Thymus (tissue), 11 donors: ENCODE results near the gene FOS. TPM values are rescaled to one million over a fixed set of nuclear protein-coding genes. Genes with fewer than 3 reads are reported as not detected.
"Not testable (repeated sequence)": the region's sequence is repeated elsewhere in the genome, so short reads cannot be mapped to it uniquely, and the experiment has no call there.

Experiments
- DNase-seq, 9 donors: peaks; one replicate each; pipeline ENCODE4 v3.0.0-alpha.2; 2013; ENCODE audit warnings: low spot score in 9 of 9, low read depth in 6 of 9, missing footprints in 1 of 9
- H3K27ac ChIP-seq, 2 donors: one replicate each; pipeline ENCODE4 v1.5.1; 2013; ENCODE audit warnings: control low read depth in 1 of 2, low read depth in 1 of 2, low read length in 1 of 2, mild to moderate bottlenecking in 1 of 2, moderate library complexity in 1 of 2
- H3K27me3 ChIP-seq, 2 donors: one replicate each; pipeline ENCODE4 v1.5.1; 2013; ENCODE audit warnings: low read length in 1 of 2; ENCODE audit not compliant: control insufficient read depth in 2 of 2, insufficient read depth in 1 of 2
- H3K36me3 ChIP-seq, 2 donors: one replicate each; pipeline ENCODE4 v1.5.1; 2013; ENCODE audit warnings: low read length in 1 of 2, mild to moderate bottlenecking in 1 of 2, moderate library complexity in 1 of 2; ENCODE audit not compliant: control insufficient read depth in 2 of 2, insufficient read depth in 2 of 2
- H3K4me1 ChIP-seq, 2 donors: one replicate each; pipeline ENCODE4 v1.5.1; 2013; ENCODE audit warnings: low read length in 2 of 2; ENCODE audit not compliant: control insufficient read depth in 2 of 2, insufficient read depth in 2 of 2
- H3K4me3 ChIP-seq, 2 donors: one replicate each; pipeline ENCODE4 v1.5.1; 2013; ENCODE audit warnings: low read length in 2 of 2, control low read depth in 1 of 2, mild to moderate bottlenecking in 1 of 2
- H3K9me3 ChIP-seq, 2 donors: one replicate each; pipeline ENCODE4 v1.5.1; 2013; ENCODE audit warnings: low read length in 1 of 2, mild to moderate bottlenecking in 1 of 2; ENCODE audit not compliant: control insufficient read depth in 2 of 2, insufficient read depth in 1 of 2
- WGBS: extraction: QIAGEN DNeasy Blood & Tissue Kit; methylation state at CpG from one replicate; pipeline ENCODE4 v1.1.7; 2013; 5-methylcytosine and 5-hydroxymethylcytosine counted together
- polyA plus RNA-seq: library from polyadenylated mRNA; stranded (reverse); fragments of 200-250 nt; gene quantifications from one replicate; pipeline ENCODE4 v1.2.3, GENCODE V29; 2013
- total RNA-seq: library from RNA; stranded (reverse); fragments of 120-200 nt; gene quantifications from one replicate; pipeline ENCODE4 v1.2.4, GENCODE V29; 2013
- donor health status: healthy.

FOS gene
- total and polyA plus RNA-seq, 2 donors, result 143 to 253 TPM

- 83% methylated on average over 19 of the region's 19 CpGs for WGBS
- DNase-seq, result peak in 1 of 9 donors; percentile 39
- Histone ChIP-seq H3K4me3 (no peak overlapping the region), H3K36me3 (no peaks in the 10 kb centered on the region), H3K27ac (peak overlapping the region; percentile 11 to 53), H3K9me3 (peaks cover 0 to 1% of the 10 kb centered on the region in 2 donors), H3K27me3 (no peaks in the 10 kb centered on the region), H3K4me1 (peaks cover 19 to 46% of the 10 kb centered on the region in 2 donors)
These were observed 44.2 kb upstream of the FOS start for GRCh38 chr14:75234173-75235115.

- not testable (repeated sequence) for H3K9me3 ChIP-seq, H3K4me3 ChIP-seq, H3K27ac ChIP-seq, H3K36me3 ChIP-seq, DNase-seq, H3K27me3 ChIP-seq
- 79% methylated on average over 7 of the region's 7 CpGs for WGBS
- peaks cover 11 to 38% of the 10 kb centered on the region in 2 donors for H3K4me1 ChIP-seq
These were observed 43.4 kb upstream of the FOS start for GRCh38 chr14:75235198-75235597.

GRCh38 chr14:75236467-75236866 lies 42.2 kb upstream of the FOS start:
- H3K27ac ChIP-seq, result no peak overlapping the region

GRCh38 chr14:75236901-75237419 lies 41.7 kb upstream of the FOS start:
- Histone ChIP-seq H3K27me3 (no peaks in the 10 kb centered on the region), H3K36me3 (no peaks in the 10 kb centered on the region), H3K27ac (peak overlapping the region in 1 of 2 donors; percentile 73), H3K4me3 (no peak overlapping the region), H3K9me3 (peaks cover 0 to 1% of the 10 kb centered on the region in 2 donors), H3K4me1 (peaks cover 11 to 34% of the 10 kb centered on the region in 2 donors)
- 93% methylated on average over 9 of the region's 9 CpGs for WGBS
- no peak for DNase-seq

More at GRCh38 chr14:75236467-75236866, 42.2 kb upstream of the FOS start:
- 98% methylated on average over 6 of the region's 6 CpGs for WGBS
- DNase-seq, result no peak
- peaks cover 0 to 1% of the 10 kb centered on the region in 2 donors for H3K9me3 ChIP-seq
- no peaks in the 10 kb centered on the region for H3K36me3 ChIP-seq
- H3K27me3 ChIP-seq, result no peaks in the 10 kb centered on the region
- H3K4me1 ChIP-seq, result peaks cover 11 to 34% of the 10 kb centered on the region in 2 donors
- no peak overlapping the region for H3K4me3 ChIP-seq

GRCh38 chr14:75238756-75239455 lies 39.7 kb upstream of the FOS start:
- 89% methylated on average over 11 of the region's 11 CpGs for WGBS
- H3K27ac ChIP-seq, result peak overlapping the region in 1 of 2 donors; percentile 31
- H3K4me1 ChIP-seq, result peaks cover 3 to 23% of the 10 kb centered on the region in 2 donors
- peaks cover 0 to 1% of the 10 kb centered on the region in 2 donors for H3K9me3 ChIP-seq
- no peaks in the 10 kb centered on the region for H3K36me3 ChIP-seq
- no peak for DNase-seq
- no peak overlapping the region for H3K4me3 ChIP-seq
- H3K27me3 ChIP-seq, result no peaks in the 10 kb centered on the region

- H3K4me3 ChIP-seq, result no peak overlapping the region
- H3K27me3 ChIP-seq, result no peaks in the 10 kb centered on the region
- H3K27ac ChIP-seq, result no peak overlapping the region
- 99% methylated on average over 6 of the region's 6 CpGs for WGBS
- no peak for DNase-seq
- H3K9me3 ChIP-seq, result peaks cover 0 to 1% of the 10 kb centered on the region in 2 donors
- H3K4me1 ChIP-seq, result peaks cover 0 to 16% of the 10 kb centered on the region in 2 donors
- no peaks in the 10 kb centered on the region for H3K36me3 ChIP-seq
These were observed 37.8 kb upstream of the FOS start for GRCh38 chr14:75240781-75241180.

- H3K27me3 ChIP-seq, result no peaks in the 10 kb centered on the region
- WGBS, result 86% methylated on average over 12 of the region's 12 CpGs
- DNase-seq, result peak in 1 of 9 donors; percentile 52
- no peaks in the 10 kb centered on the region for H3K9me3 ChIP-seq
- H3K4me3 ChIP-seq, result no peak overlapping the region
- H3K27ac ChIP-seq, result peak overlapping the region in 1 of 2 donors; percentile 37
- peaks cover 13 to 22% of the 10 kb centered on the region in 2 donors for H3K4me1 ChIP-seq
- no peaks in the 10 kb centered on the region for H3K36me3 ChIP-seq
These were observed 35.9 kb upstream of the FOS start for GRCh38 chr14:75242546-75243273.

- no peak overlapping the region for H3K27ac ChIP-seq
- H3K4me1 ChIP-seq, result peaks cover 24 to 34% of the 10 kb centered on the region in 2 donors
- DNase-seq, result no peak
- no peaks in the 10 kb centered on the region for H3K27me3 ChIP-seq
- no peaks in the 10 kb centered on the region for H3K9me3 ChIP-seq
- H3K4me3 ChIP-seq, result no peak overlapping the region
- 97% methylated on average over 5 of the region's 5 CpGs for WGBS
- H3K36me3 ChIP-seq, result no peaks in the 10 kb centered on the region
These were observed 34.5 kb upstream of the FOS start for GRCh38 chr14:75244121-75244520.
